Type B pancreatic cell (in vitro differentiated cells): ENCODE measurements around the gene DMKN. TPM values are rescaled to one million over a fixed set of nuclear protein-coding genes. Genes with fewer than 3 reads are reported as not detected.

ENCODE experiments used
- DNase-seq: peaks from one replicate; pipeline ENCODE4 v3.0.0; 2021; ENCODE audit warnings: mixed read lengths; ENCODE audit not compliant: unreplicated experiment; ENCODE audit errors: extremely low spot score
- H3K27ac Mint-ChIP-seq: 2 replicates; pipeline ENCODE4 v1.8.0; 2021; ENCODE audit warnings: mild to moderate bottlenecking, mixed read lengths
- H3K27me3 Mint-ChIP-seq: 2 replicates; pipeline ENCODE4 v1.8.0; 2021; ENCODE audit warnings: mixed read lengths
- H3K36me3 Mint-ChIP-seq: 2 replicates; pipeline ENCODE4 v1.8.0; 2021; ENCODE audit warnings: mixed read lengths
- H3K4me1 Mint-ChIP-seq: one replicate; pipeline ENCODE4 v1.8.0; 2021; ENCODE audit warnings: mixed read lengths; ENCODE audit not compliant: unreplicated experiment
- H3K4me3 Mint-ChIP-seq: 2 replicates; pipeline ENCODE4 v1.8.0; 2021; ENCODE audit warnings: mild to moderate bottlenecking, mixed read lengths
- H3K9me3 Mint-ChIP-seq: 2 replicates; pipeline ENCODE4 v1.8.0; 2021; ENCODE audit warnings: mixed read lengths
- total RNA-seq: library from RNA; stranded (reverse); gene quantifications from 2 replicates; pipeline ENCODE4 v1.2.1, GENCODE V29; 2021; ENCODE audit warnings: low replicate concordance
- TF ChIP-seq, protein P1 (sequence below): fragments of 200-600 bp; sonication (generic); conservative IDR thresholded peaks from 2 replicates; pipeline ENCODE4 v1.5.0; 2021; ENCODE audit warnings: antibody characterized with exemption, mild to moderate bottlenecking

DMKN gene
- total RNA-seq, 1 donor from 2014 or later: 70.9 TPM

DNA sequence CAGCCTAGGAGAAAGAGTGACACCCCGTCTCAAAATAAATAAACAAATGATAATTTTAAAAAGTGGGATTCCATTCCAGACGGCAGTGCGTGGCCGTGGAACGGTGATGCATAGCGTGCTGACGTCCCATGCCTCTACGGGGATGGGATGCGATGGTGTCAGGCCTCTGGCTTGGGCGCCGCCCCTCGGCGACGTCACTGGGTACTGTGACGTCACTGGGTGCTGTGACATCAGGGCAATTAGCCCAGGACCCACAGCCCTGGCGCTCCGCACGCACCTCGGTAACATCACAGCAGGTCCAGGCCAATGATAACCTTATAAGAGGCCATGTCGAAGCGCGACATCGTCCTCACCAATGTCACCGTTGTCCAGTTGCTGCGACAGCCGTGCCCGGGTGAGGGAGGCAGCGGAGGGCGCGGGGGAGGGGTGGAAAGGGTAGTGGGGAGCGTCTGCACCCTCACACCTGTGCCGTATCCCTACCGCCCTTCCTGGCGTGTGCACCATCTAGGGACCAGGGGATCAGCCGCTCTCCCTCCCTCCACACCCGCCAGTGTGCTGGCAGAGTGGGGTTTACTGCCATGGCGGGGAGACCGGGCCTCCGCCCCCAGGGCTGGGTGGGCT lies 19.9 kb upstream of the DMKN start, which contains the start of gene GAPDHS:
Gene GAPDHS, plus strand, starts transcription at position 256 of the 621 bp plus-strand sequence. Its CDS starts 72 bp downstream, at position 328.
- TF ChIP-seq, protein P1, sequence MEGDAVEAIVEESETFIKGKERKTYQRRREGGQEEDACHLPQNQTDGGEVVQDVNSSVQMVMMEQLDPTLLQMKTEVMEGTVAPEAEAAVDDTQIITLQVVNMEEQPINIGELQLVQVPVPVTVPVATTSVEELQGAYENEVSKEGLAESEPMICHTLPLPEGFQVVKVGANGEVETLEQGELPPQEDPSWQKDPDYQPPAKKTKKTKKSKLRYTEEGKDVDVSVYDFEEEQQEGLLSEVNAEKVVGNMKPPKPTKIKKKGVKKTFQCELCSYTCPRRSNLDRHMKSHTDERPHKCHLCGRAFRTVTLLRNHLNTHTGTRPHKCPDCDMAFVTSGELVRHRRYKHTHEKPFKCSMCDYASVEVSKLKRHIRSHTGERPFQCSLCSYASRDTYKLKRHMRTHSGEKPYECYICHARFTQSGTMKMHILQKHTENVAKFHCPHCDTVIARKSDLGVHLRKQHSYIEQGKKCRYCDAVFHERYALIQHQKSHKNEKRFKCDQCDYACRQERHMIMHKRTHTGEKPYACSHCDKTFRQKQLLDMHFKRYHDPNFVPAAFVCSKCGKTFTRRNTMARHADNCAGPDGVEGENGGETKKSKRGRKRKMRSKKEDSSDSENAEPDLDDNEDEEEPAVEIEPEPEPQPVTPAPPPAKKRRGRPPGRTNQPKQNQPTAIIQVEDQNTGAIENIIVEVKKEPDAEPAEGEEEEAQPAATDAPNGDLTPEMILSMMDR: no peak
- no peaks in the 10 kb centered on the region for H3K36me3 Mint-ChIP-seq
- no peak for DNase-seq
- H3K27ac Mint-ChIP-seq: no peak within 1 kb of the TSS
- no peaks in the 10 kb centered on the region for H3K4me1 Mint-ChIP-seq
- H3K9me3 Mint-ChIP-seq: no peaks in the 10 kb centered on the region
- H3K4me3 Mint-ChIP-seq: no peak within 1 kb of the TSS
- peaks cover 10% of the 10 kb centered on the region for H3K27me3 Mint-ChIP-seq

DNA sequence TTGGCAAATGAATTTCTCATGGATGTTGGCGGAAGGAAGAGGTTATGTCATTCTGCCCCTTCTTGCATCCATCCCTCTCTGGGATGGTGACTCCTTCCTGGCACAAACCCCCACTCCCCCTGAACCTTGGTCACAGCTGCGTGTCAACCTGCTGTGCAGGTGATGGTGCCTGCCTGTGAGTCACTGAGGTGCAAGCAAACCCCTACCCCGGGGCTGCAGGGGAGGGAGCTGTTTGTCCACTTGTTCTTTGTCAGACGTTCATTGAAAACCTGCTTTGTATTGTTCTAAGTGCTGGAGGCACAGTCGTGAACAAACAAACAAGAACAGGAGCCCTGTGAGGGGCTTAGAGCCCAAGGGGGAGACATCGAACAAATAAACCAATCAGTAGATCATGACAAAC lies 17.8 kb upstream of the DMKN start:
- peaks cover 10% of the 10 kb centered on the region for H3K27me3 Mint-ChIP-seq
- H3K36me3 Mint-ChIP-seq: no peaks in the 10 kb centered on the region
- H3K9me3 Mint-ChIP-seq: no peaks in the 10 kb centered on the region
- TF ChIP-seq, protein P1: no peak
- no peaks in the 10 kb centered on the region for H3K4me1 Mint-ChIP-seq
- no peak overlapping the region for H3K4me3 Mint-ChIP-seq
- DNase-seq: no peak
- H3K27ac Mint-ChIP-seq: no peak overlapping the region

DNA sequence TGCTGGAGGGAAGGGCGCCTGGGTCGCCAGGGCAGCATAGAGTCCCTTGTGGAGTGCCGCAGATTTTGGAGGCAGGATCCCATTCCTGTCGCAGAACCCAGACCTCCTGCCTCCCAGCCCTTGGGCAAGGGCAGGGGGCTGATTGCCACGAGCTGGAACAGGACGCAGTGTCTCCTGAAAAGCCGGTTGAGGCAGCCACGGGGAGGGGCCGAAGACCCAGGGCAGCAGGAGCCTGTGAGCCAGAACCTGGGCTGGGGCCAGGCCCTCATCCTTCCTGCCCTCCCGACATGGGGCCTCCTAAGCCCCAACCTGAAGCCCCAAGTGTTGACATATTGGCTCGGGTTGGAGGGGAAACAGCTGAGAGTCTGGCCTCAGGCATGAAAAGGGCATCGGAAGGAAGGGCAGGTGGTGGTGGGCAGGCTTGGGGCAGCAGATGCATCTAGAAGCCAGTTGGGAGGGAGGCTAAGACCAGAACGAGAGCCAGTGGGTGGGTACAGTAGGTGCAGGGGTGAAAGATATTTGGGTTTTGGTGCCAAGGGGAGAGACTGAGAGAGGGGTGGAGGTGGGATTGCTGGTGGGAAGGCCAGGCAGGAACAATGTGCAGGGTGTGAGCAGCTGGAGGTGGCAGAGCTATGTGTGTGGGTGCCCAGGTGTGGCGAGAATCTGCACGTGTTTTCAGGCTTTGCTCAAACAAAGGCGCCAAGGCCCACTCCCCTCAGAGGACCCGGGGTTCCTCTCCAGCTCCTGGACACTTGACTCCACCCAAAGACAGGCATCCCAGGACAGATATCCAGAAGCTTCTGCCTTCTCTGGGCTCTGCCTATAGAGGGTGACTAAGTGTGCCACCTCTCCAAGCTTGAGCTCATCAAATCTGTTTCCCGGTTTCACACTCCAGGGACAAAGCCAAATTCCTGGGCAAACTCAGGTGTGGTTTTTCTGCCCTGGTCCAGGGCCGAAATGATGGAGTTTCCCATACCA lies 16.1 kb upstream of the DMKN start:
- Mint-ChIP-seq H3K36me3 (no peaks in the 10 kb centered on the region), H3K4me3 (no peak overlapping the region), H3K27me3 (peaks cover 13% of the 10 kb centered on the region), H3K4me1 (no peaks in the 10 kb centered on the region), H3K27ac (no peak overlapping the region), H3K9me3 (no peaks in the 10 kb centered on the region)
- TF ChIP-seq, protein P1: no peak
- no peak for DNase-seq

DNA sequence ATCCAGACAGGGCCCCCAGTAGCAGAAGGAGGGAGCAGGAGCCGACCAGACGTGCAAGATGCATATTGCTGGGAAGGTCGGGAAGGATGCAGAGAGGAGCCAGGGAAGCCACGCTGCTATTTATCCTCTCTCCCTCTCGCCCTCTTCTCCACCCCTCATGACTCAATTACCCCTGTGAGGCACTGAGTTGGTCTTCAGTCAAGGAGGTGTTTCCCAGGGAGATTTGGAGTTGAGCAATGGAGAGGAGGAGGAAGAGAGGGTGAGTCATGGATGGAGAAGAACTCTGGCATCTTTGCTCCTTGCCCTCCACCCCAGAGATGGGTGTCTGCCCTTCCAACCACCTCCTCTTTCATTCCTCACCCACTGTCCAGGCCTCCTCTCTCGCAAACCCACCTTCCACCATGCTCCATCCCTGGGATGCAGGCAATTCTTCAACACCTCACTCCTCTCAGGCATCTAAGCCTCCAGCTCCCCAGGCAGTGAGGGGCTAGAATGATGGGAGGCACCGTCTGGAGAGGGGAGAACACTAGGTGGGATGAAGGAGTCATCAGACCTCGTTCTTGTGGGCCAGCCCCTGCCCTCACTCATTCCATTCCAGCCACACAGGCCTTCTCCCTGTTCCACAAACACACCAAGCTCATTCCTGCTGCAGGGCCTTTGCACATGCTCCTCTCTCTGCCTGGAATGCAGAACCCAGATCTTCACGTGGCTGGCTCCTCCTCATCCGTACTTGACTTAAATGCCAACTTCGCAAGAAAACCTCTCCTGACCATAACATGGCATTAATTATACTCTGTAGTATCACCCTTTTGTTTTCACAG lies 15.0 kb upstream of the DMKN start, which contains the start of gene SBSN:
Gene SBSN, minus strand, starts transcription at position 94 of the 821 bp plus-strand sequence. Its CDS starts 30 bp downstream, at position 64.
- Mint-ChIP-seq H3K27me3 (peaks cover 22% of the 10 kb centered on the region), H3K27ac (no peak within 1 kb of the TSS), H3K4me1 (no peaks in the 10 kb centered on the region), H3K9me3 (no peaks in the 10 kb centered on the region), H3K36me3 (no peaks in the 10 kb centered on the region), H3K4me3 (no peak within 1 kb of the TSS)
- TF ChIP-seq, protein P1: no peak
- no peak for DNase-seq

DNA sequence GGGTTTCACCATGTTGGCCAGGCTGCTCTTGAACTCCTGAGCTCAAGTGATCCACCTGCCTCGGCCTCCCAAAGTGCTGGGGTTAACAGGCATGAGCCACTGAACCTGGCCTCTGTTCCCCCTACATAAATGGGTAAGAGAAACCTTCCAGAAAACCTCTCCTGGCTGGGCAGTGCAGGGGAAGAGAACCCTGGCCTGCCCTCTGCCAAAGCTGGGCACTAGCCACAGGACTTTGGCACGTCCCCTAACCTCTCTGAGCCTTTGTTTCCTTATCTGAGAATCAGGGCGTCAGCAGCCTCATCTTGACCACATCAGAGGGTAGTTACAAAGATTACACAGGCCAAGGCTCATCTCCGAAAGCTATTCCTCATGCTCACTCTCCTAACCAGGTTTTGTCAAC lies 12.4 kb upstream of the DMKN start:
- H3K4me3 Mint-ChIP-seq: no peak overlapping the region
- H3K27me3 Mint-ChIP-seq: peaks cover 26% of the 10 kb centered on the region
- H3K9me3 Mint-ChIP-seq: no peaks in the 10 kb centered on the region
- no peaks in the 10 kb centered on the region for H3K36me3 Mint-ChIP-seq
- TF ChIP-seq, protein P1: no peak
- no peaks in the 10 kb centered on the region for H3K4me1 Mint-ChIP-seq
- no peak for DNase-seq
- no peak overlapping the region for H3K27ac Mint-ChIP-seq
